Smooth muscle cell (in vitro differentiated cells): ENCODE data around the gene ZBTB47. TPM values are rescaled to one million over a fixed set of nuclear protein-coding genes. Genes with fewer than 3 reads are reported as not detected.

Source experiments
- DNase-seq: peaks from one replicate; lab custom pipeline; 2025; ENCODE audit not compliant: unreplicated experiment; lab: John Stamatoyannopoulos, UW
- H2AFZ ChIP-seq: fragments of 200-600 bp; sonication (generic); 2 replicates; pipeline ENCODE4 v1.6.0; 2016; ENCODE audit warnings: antibody characterized with exemption, low read depth, mild to moderate bottlenecking
- H3F3A ChIP-seq: fragments of 200-600 bp; sonication (generic); 2 replicates; pipeline ENCODE4 v1.6.0; 2017; ENCODE audit warnings: antibody characterized with exemption, low read depth
- H3K27ac ChIP-seq: fragments of 200-600 bp; sonication (generic); 2 replicates; pipeline ENCODE4 v1.5.1; 2016; ENCODE audit warnings: low read depth, mild to moderate bottlenecking
- H3K27me3 ChIP-seq: fragments of 200-600 bp; sonication (generic); 2 replicates; pipeline ENCODE4 v1.6.1; 2016; ENCODE audit warnings: low read depth, mild to moderate bottlenecking
- H3K36me3 ChIP-seq: fragments of 200-600 bp; sonication (generic); 2 replicates; pipeline ENCODE4 v1.5.1; 2016; ENCODE audit warnings: low read depth
- H3K4me1 ChIP-seq: fragments of 200-600 bp; sonication (generic); 2 replicates; pipeline ENCODE4 v1.5.1; 2016; ENCODE audit warnings: low read depth
- H3K4me2 ChIP-seq: fragments of 200-600 bp; sonication (generic); 2 replicates; pipeline ENCODE4 v1.6.0; 2016; ENCODE audit warnings: mild to moderate bottlenecking
- H3K4me3 ChIP-seq: fragments of 200-600 bp; sonication (generic); 2 replicates; pipeline ENCODE4 v1.5.1; 2016; ENCODE audit warnings: mild to moderate bottlenecking
- H3K79me2 ChIP-seq: fragments of 200-600 bp; sonication (generic); 2 replicates; pipeline ENCODE4 v1.6.0; 2016; ENCODE audit warnings: low read depth, mild to moderate bottlenecking
- H3K9ac ChIP-seq: fragments of 200-600 bp; sonication (generic); 2 replicates; pipeline ENCODE4 v1.6.0; 2016; ENCODE audit warnings: low read depth
- H3K9me3 ChIP-seq: fragments of 200-600 bp; sonication (generic); replicated peaks from 2 replicates; pipeline ENCODE4 v1.5.1; 2016; ENCODE audit warnings: low read depth
- H4K20me1 ChIP-seq: fragments of 200-600 bp; sonication (generic); 2 replicates; pipeline ENCODE4 v1.6.0; 2016; ENCODE audit warnings: low read depth
- WGBS: methylation state at CpG from one replicate; pipeline ENCODE4 v1.1.7; 2016; ENCODE audit warnings: low lambda C conversion rate; 5-methylcytosine and 5-hydroxymethylcytosine counted together
- polyA plus RNA-seq: library from polyadenylated mRNA; unstranded; fragments of >200 nt; fragmentation: Nextera tagmentation; extraction: Ambion mirVana; gene quantifications from 2 replicates; pipeline ENCODE4 v1.2.1, GENCODE V29; 2016
- total RNA-seq: library from RNA; depleted of rRNA; stranded (reverse); fragments of >200 nt; gene quantifications from 2 replicates; pipeline ENCODE4 v1.2.3, GENCODE V29; 2014
- TF ChIP-seq, protein P1 (sequence below): fragments of 200-600 bp; sonication (generic); IDR thresholded peaks from 2 replicates; pipeline ENCODE4 v1.5.1; 2017; ENCODE audit warnings: borderline replicate concordance, mild to moderate bottlenecking, antibody characterized with exemption; ENCODE audit not compliant: insufficient read depth, poor library complexity, severe bottlenecking

ZBTB47 gene
- total and polyA plus RNA-seq, 2 experiments from 2014 or later: 4.6 to 7.7 TPM

DNA sequence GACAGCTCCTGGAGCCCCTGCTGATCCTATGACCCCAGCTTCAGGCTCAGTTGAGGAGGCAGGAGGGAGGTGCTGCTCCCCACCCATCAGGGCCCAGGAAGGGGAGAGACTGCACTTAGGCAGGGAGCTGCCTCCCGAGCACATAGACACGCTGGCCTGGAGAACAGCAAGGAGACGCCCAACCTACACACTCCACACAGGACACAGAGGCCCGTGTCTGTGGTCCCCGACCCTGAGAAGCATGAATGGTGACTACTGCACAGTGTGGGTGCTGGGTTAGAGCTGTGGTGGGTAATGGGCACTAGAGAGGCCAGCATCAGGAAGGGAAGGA lies 50.2 kb downstream of the ZBTB47 start:
- H3F3A ChIP-seq: no peaks in the 10 kb centered on the region
- H3K4me1 ChIP-seq: no peaks in the 10 kb centered on the region
- no peak overlapping the region for H3K9ac ChIP-seq
- TF ChIP-seq, protein P1, sequence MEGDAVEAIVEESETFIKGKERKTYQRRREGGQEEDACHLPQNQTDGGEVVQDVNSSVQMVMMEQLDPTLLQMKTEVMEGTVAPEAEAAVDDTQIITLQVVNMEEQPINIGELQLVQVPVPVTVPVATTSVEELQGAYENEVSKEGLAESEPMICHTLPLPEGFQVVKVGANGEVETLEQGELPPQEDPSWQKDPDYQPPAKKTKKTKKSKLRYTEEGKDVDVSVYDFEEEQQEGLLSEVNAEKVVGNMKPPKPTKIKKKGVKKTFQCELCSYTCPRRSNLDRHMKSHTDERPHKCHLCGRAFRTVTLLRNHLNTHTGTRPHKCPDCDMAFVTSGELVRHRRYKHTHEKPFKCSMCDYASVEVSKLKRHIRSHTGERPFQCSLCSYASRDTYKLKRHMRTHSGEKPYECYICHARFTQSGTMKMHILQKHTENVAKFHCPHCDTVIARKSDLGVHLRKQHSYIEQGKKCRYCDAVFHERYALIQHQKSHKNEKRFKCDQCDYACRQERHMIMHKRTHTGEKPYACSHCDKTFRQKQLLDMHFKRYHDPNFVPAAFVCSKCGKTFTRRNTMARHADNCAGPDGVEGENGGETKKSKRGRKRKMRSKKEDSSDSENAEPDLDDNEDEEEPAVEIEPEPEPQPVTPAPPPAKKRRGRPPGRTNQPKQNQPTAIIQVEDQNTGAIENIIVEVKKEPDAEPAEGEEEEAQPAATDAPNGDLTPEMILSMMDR: no peak
- no peaks in the 10 kb centered on the region for H3K36me3 ChIP-seq
- H3K9me3 ChIP-seq: no peaks in the 10 kb centered on the region
- no peak for DNase-seq
- H3K27me3 ChIP-seq: no peaks in the 10 kb centered on the region
- no peak overlapping the region for H2AFZ ChIP-seq
- H3K79me2 ChIP-seq: no peaks in the 10 kb centered on the region
- H4K20me1 ChIP-seq: no peaks in the 10 kb centered on the region
- H3K27ac ChIP-seq: no peak overlapping the region
- 81% methylated on average over 5 of the region's 5 CpGs for WGBS
- no peak overlapping the region for H3K4me3 ChIP-seq
- H3K4me2 ChIP-seq: no peak overlapping the region

DNA sequence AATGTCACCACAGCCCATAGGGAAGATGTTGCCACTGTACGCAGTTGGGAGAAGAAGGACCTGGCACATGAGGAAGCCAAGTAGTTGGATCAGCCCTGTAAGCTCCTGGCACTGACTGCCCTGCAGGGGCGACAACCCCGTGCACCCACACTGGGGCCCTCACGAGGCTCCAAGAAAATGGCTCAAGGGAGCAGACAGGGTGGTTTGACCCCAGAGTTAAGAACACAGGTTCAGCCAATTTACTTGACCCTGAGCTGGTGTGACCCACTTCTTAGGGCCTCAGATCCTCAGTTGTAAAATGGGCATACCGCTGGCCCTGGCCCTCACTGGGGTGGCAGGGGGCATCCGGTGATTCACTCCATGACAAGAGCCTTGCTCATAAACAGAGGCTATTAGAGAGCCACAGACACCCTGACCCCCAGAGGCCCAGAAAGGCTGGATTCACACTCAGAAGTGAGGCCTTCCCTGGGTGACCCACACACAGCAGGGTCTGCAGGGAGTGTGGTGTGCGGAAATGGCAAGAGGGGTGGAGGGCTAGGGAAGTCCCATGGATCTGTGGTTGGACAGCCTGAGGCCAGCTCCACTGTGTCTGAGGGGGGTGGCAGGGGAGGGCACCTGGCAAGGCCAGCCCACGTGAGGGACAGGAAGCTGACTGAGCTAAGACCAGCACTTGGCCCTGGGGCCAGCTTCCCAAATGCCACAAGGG lies 50.8 kb downstream of the ZBTB47 start:
- Histone ChIP-seq H3K4me1 (no peaks in the 10 kb centered on the region), H3K79me2 (no peaks in the 10 kb centered on the region), H3K36me3 (no peaks in the 10 kb centered on the region), H4K20me1 (no peaks in the 10 kb centered on the region), H3F3A (no peaks in the 10 kb centered on the region), H3K27ac (no peak overlapping the region), H2AFZ (no peak overlapping the region), H3K9ac (no peak overlapping the region), H3K27me3 (no peaks in the 10 kb centered on the region), H3K9me3 (no peaks in the 10 kb centered on the region), H3K4me2 (no peak overlapping the region), H3K4me3 (no peak overlapping the region)
- no peak for DNase-seq
- TF ChIP-seq, protein P1: no peak
- 91% methylated on average over 8 of the region's 8 CpGs for WGBS

DNA sequence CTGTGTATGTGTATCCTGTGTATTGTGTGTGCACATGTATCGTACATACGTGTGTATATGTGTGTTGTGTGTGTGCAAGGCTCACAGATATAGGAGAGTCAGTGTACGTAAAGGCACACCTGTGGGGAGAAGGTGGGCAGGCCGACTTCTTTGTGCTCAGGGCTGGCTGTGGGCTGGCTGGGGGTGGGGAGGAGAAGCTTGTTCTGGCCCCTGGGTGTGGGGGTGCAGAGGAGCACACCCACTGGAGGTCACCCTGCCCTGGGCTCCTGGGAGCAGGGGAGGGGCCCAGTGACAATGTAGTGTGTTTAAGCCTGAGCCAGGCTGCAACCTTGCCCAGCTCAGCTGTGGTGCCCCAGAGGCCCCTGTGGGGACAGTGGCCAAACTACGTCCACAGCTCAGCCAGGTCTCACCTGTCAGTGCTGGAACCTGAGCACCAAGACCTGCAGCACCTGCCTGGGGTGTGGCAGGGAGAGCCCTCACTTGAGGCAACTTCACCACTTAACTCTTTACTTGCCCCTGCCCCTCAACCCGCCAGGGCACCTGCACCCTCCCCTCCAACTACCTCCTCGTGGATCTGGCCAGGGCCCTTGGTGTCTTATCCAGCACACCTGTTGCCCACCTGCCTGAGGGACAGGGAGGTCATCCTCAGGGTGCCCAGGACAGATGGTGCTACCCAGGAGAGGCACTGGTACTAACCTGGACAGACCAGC lies 51.7 kb downstream of the ZBTB47 start:
- Histone ChIP-seq H3K9me3 (no peaks in the 10 kb centered on the region), H3K4me2 (no peak overlapping the region), H3K79me2 (no peaks in the 10 kb centered on the region), H3K27me3 (no peaks in the 10 kb centered on the region), H3K36me3 (no peaks in the 10 kb centered on the region), H3K4me1 (no peaks in the 10 kb centered on the region), H4K20me1 (no peaks in the 10 kb centered on the region), H3F3A (no peaks in the 10 kb centered on the region), H3K27ac (no peak overlapping the region), H2AFZ (no peak overlapping the region), H3K4me3 (no peak overlapping the region), H3K9ac (no peak overlapping the region)
- no peak for DNase-seq
- WGBS: 85% methylated on average over 7 of the region's 7 CpGs
- TF ChIP-seq, protein P1: no peak
